Kidney (tissue), 14 donors: ENCODE results near the gene SMAD6. TPM values are rescaled to one million over a fixed set of nuclear protein-coding genes. Genes with fewer than 3 reads are reported as not detected.
A peak's percentile ranks its signal among the peaks of the same experiment; 100 is the strongest.

Experiments
- DNase-seq, 5 donors: peaks; one replicate each; pipeline ENCODE4 v3.0.0-alpha.2; 2013 to 2020
- FAIRE-seq: peaks from 2 replicates; lab custom pipeline; 2012; peaks lifted over from hg19 to GRCh38; lab: Jason Lieb, UNC
- H3K27ac ChIP-seq, 2 donors: one replicate each; pipeline ENCODE4 v1.7.0; 2013; ENCODE audit warnings: low read depth in 2 of 2, low read length in 2 of 2, inconsistent platforms in 1 of 2
- H3K27me3 ChIP-seq: one replicate; pipeline ENCODE4 v1.7.1; 2013; ENCODE audit warnings: low read length, inconsistent platforms; ENCODE audit not compliant: control insufficient read depth, insufficient read depth
- H3K36me3 ChIP-seq, 3 donors: one replicate each; pipeline versions ENCODE4 v1.7.0 to v1.7.1; 2013; ENCODE audit warnings: low read length in 3 of 3, control low read depth in 1 of 3, inconsistent platforms in 1 of 3; ENCODE audit not compliant: insufficient read depth in 3 of 3, control insufficient read depth in 2 of 3
- H3K4me1 ChIP-seq, 3 donors: one replicate each; pipeline versions ENCODE4 v1.7.0 to v1.7.1; 2013; ENCODE audit warnings: low read length in 3 of 3, inconsistent platforms in 1 of 3, low read depth in 1 of 3; ENCODE audit not compliant: control insufficient read depth in 2 of 3, insufficient read depth in 2 of 3
- H3K4me3 ChIP-seq, 3 donors: one replicate each; pipeline versions ENCODE4 v1.7.0 to v1.8.1; 2013; ENCODE audit warnings: low read length in 3 of 3, control low read depth in 1 of 3, inconsistent platforms in 1 of 3
- H3K9ac ChIP-seq, 3 donors: one replicate each; pipeline versions ENCODE4 v1.7.0 to v1.7.1; 2013; ENCODE audit warnings: low read length in 3 of 3, control low read depth in 1 of 3, inconsistent platforms in 1 of 3
- H3K9me3 ChIP-seq, 3 donors: one replicate each; pipeline versions ENCODE4 v1.7.0 to v1.7.1; 2013; ENCODE audit warnings: low read length in 3 of 3, control low read depth in 1 of 3, inconsistent platforms in 1 of 3; ENCODE audit not compliant: control insufficient read depth in 2 of 3, insufficient read depth in 1 of 3
- intact Hi-C: fragments of 100-400 bp; cut with DNase I; formaldehyde crosslinking; loops from one replicate; pipeline ENCODE4 v1.11.1; 2022
- polyA plus RNA-seq: library from polyadenylated mRNA; stranded (reverse); fragments of 350-450 nt; fragmentation: Illumina TruSeq; extraction: RNeasy Lipid Tissue Mini Kit (QIAGEN cat#74804); gene quantifications from one replicate; pipeline ENCODE4 v1.2.3, GENCODE V29; 2014; ENCODE audit warnings: low read depth, low replicate concordance; ENCODE audit not compliant: insufficient read depth
- total RNA-seq: library from RNA; stranded (reverse); fragmentation: NEBNext Ultra II Directional; extraction: Animal tissue kit (Norgen Biotek cat#: 25700); gene quantifications from one replicate; pipeline ENCODE4 v1.2.1, GENCODE V29; 2021
- TF ChIP-seq, protein P1 (sequence below): IDR thresholded peaks from 3 replicates; pipeline ENCODE4 v1.5.1; 2012; ENCODE audit warnings: mild to moderate bottlenecking, moderate library complexity, borderline replicate concordance; ENCODE audit not compliant: insufficient read depth; ENCODE audit errors: extremely low read depth
- donor health status: control.
- donor health status: control.
- donor health status: control.
- donor health status: control.
- donor health status: control.
- donor health status: DM: yes; HTN: yes; CAD: no.
- donor health status: Normal renal cell carcinoma (clear cell type).

SMAD6 gene
- total and polyA plus RNA-seq, 2 donors from 2014 or later = 15.4 to 23.0 TPM

- Histone ChIP-seq H3K9me3 (no peaks in the 10 kb centered on the region), H3K9ac (peak overlapping the region; percentile 38 to 87 (median 47)), H3K4me1 (peaks cover 3 to 39% (median 32%) of the 10 kb centered on the region in 3 donors), H3K27me3 (no peaks in the 10 kb centered on the region), H3K4me3 (peak overlapping the region; percentile 67 to 91 (median 89)), H3K36me3 (no peaks in the 10 kb centered on the region), H3K27ac (no peak overlapping the region)
- no peak for FAIRE-seq
- DNase-seq = peak in 1 of 5 donors; percentile 53
- TF ChIP-seq, protein P1, sequence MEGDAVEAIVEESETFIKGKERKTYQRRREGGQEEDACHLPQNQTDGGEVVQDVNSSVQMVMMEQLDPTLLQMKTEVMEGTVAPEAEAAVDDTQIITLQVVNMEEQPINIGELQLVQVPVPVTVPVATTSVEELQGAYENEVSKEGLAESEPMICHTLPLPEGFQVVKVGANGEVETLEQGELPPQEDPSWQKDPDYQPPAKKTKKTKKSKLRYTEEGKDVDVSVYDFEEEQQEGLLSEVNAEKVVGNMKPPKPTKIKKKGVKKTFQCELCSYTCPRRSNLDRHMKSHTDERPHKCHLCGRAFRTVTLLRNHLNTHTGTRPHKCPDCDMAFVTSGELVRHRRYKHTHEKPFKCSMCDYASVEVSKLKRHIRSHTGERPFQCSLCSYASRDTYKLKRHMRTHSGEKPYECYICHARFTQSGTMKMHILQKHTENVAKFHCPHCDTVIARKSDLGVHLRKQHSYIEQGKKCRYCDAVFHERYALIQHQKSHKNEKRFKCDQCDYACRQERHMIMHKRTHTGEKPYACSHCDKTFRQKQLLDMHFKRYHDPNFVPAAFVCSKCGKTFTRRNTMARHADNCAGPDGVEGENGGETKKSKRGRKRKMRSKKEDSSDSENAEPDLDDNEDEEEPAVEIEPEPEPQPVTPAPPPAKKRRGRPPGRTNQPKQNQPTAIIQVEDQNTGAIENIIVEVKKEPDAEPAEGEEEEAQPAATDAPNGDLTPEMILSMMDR = no peak
- intact Hi-C loops = no loop called here
These were observed 2.7 kb downstream of the SMAD6 start for GRCh38 chr15:66704803-66705153.

DNA sequence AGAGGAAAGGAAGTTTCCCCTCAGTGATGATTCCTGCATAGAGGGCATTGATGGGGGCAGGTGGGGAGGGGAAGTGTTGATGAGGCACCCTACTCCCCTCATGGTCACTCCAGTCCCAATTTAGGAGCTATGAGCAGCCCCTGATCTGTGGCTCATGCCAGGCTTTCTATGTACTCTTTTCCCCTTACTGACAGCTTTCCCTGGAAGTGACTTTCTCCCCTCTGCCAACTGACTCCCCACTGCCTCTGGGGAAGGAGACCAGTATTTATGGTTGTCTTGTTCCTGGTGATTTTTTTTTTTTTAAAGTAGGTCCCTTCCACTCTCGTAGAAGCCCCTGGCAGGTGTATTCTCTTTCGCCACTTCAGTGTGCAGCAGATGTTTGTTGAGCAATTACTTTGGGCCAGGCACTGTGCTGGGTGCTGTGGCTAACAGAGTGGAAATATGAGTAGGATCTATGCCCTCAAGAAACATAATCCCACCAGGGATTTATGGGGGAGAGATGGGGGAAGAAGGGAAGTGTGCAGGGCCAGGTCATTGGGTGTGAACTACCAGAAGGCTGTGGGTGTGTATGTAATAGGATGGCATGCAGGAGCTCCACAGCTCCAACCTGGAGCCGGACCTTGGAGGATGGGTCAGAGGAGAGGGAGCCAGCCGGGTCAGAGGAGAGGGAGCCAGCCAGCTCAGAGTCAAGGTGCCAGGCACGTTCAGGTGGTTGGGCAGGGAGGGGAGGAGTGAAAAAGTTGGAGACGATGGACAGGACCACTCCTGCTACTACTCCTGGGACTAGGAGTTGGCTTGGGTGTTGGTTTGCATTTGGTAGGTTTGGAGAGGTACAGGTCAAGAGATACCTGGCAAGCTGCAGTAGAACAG is 3.5 kb downstream of the SMAD6 start:
- DNase-seq (peak in 2 of 5 donors; percentile 34 to 58), FAIRE-seq (no peak)
- TF ChIP-seq, protein P1 = no peak
- no peaks in the 10 kb centered on the region for H3K27me3 ChIP-seq
- H3K9ac ChIP-seq = peak overlapping the region; percentile 38 to 87 (median 74)
- peak overlapping the region; percentile 66 to 82 for H3K27ac ChIP-seq
- no peaks in the 10 kb centered on the region for H3K36me3 ChIP-seq
- no peaks in the 10 kb centered on the region for H3K9me3 ChIP-seq
- intact Hi-C loops = no loop called here
- H3K4me3 ChIP-seq = peak overlapping the region; percentile 52 to 91 (median 89)
- H3K4me1 ChIP-seq = peaks cover 3 to 37% (median 32%) of the 10 kb centered on the region in 3 donors

- no peaks in the 10 kb centered on the region for H3K9me3 ChIP-seq
- H3K27ac ChIP-seq = peak overlapping the region; percentile 66 to 82
- intact Hi-C loops = no loop called here
- no peaks in the 10 kb centered on the region for H3K27me3 ChIP-seq
- DNase-seq (peak in 4 of 5 donors; percentile 85 to 90 (median 89)), FAIRE-seq (no peak)
- TF ChIP-seq, protein P1 = peak; percentile 40
- peak overlapping the region; percentile 52 to 91 (median 89) for H3K4me3 ChIP-seq
- H3K36me3 ChIP-seq = no peaks in the 10 kb centered on the region
- H3K9ac ChIP-seq = peak overlapping the region; percentile 21 to 74 (median 66)
- peaks cover 3 to 39% (median 36%) of the 10 kb centered on the region in 3 donors for H3K4me1 ChIP-seq
These were observed 4.2 kb downstream of the SMAD6 start for GRCh38 chr15:66706225-66706732.
